HG03460 (cell line): Measurements from ENCODE around the gene HIVEP2.

ENCODE experiments used
- ATAC-seq: cut with Tn5 transposase; IDR thresholded peaks from one replicate; pipeline ENCODE4 v1.9.1; 2021; ENCODE audit not compliant: unreplicated experiment

The HIVEP2 gene

DNA sequence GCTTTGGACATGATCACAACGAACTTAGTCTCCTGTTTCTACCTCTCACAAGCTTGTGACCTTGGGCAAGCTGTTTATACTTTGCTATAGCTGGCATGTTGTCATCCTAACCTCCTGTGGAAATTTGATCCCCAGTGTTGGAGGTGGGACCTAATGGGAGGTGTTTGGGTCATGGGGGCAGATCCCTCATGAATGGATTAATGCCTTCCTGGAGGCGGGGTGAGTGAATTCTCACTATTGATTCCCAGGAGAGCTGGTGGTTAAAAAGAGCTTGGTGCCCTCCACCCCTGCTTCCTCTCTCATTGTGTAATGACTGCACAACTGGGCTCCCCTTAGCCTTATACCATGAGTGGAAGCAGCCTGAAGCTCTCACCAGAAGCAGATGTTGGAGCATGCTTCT is 228.9 kb downstream of the HIVEP2 start:
- no peak for ATAC-seq

- ATAC-seq: no peak
These were observed 229.8 kb downstream of the HIVEP2 start for GRCh38 chr6:142714951-142715785.

- ATAC-seq: no peak
These were observed 231.0 kb downstream of the HIVEP2 start for GRCh38 chr6:142713959-142714358.

DNA sequence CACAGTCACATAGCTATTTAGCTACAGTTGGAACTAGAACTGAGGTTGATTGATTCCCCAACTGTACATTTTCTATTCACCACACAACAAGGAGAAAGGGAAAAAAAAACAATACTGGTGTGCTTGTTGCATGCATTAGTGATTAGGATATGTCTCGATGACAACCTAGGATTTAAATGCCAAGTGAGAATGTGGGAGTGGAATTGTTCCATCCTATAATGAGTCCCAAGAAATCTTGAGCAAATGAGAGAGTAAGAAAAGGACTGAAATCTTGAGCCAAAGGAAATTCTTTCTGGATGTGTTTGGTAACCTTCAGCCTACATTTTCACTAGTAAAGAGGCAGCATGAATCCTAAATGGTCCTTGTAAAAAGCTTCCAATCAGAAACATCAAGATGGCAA is 232.7 kb downstream of the HIVEP2 start:
- ATAC-seq: no peak

DNA sequence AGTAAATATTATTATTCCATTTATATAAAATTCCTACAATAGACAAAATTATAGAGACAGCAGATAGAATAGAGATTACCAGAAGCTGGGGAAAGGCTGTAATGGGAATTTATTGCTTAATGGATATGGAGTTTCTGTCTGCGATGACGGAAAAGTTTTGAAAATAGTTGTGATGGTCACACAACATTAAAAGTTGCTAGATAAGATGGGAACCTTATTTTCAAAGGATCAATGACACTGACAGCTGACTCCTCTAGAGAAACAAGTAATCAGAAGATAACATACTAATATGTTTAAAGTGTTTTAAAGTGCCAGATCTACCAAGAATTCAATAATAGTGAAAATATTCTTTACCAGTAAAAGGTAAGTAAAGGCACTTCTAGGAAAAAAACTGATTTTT is 236.3 kb downstream of the HIVEP2 start:
- ATAC-seq: no peak

GRCh38 chr6:142707255-142707654 is 237.7 kb downstream of the HIVEP2 start:
- ATAC-seq: no peak

DNA sequence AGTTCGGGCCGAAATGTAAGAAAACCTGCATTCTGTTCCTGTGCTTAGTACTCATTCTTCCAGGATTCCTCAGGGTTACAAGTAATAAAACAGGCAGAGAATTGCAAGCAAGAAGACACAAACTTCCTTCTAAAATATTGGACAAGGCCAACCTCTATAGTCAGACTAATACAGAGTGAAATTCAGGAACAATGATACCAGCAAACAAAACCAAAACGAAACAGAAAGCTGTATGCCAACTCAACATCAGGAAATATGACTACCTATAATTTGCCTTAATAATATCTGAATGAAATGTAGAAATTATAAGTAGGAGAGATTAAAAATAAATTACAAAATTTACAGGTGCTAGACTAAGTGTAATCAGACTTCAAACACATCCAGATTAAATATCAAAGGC is 238.8 kb downstream of the HIVEP2 start:
- ATAC-seq: no peak

GRCh38 chr6:142705054-142705453 is 239.9 kb downstream of the HIVEP2 start:
- ATAC-seq: no peak

GRCh38 chr6:142702501-142703460 is 242.2 kb downstream of the HIVEP2 start:
- ATAC-seq: no peak
